ENCODE measurements around the gene PDE6C. TPM values are rescaled to one million over a fixed set of nuclear protein-coding genes. Genes with fewer than 3 reads are reported as not detected.

Gene PDE6C
- total and polyA plus RNA-seq, 12 donors = not detected

- Histone ChIP-seq H3K9me3 (replicated peaks in 1 of 3) (no peaks in the 10 kb centered on the region), H3K27ac (no peak overlapping the region), H3K4me3 (no peak overlapping the region), H3K27me3 (no peaks in the 10 kb centered on the region), H3K36me3 (replicated peaks in 1 of 2) (no peaks in the 10 kb centered on the region), H3K4me1 (replicated peaks in 1 of 2) (no peaks in the 10 kb centered on the region)
- no peak for DNase-seq
- intact Hi-C loops (cut with DNase I) = no loop called here
- TF ChIP-seq POLR2A (IDR thresholded peaks at IDR 0.05) = no peak
- no peak for TF ChIP-seq CTCF (IDR thresholded peaks at IDR 0.05)
- WGBS, 4 donors = 87 to 94% (median 93%) methylated on average over 9 to 18 of the region's 18 CpGs
Observed at GRCh38 chr10:93593749-93594148, 18.6 kb upstream of the PDE6C start.

GRCh38 chr10:93594518-93594917 lies 17.8 kb upstream of the PDE6C start:
- 87 to 91% (median 91%) methylated on average over 7 of the region's 7 CpGs for WGBS, 4 donors
- intact Hi-C loops (cut with DNase I) = no loop called here
- H3K4me3 ChIP-seq = no peak overlapping the region
- no peak overlapping the region for H3K27ac ChIP-seq
- TF ChIP-seq POLR2A (IDR thresholded peaks at IDR 0.05) = no peak
- TF ChIP-seq CTCF (IDR thresholded peaks at IDR 0.05) = no peak
- no peaks in the 10 kb centered on the region for H3K4me1 ChIP-seq (replicated peaks in 1 of 2)
- DNase-seq = no peak
- no peaks in the 10 kb centered on the region for H3K9me3 ChIP-seq (replicated peaks in 1 of 3)
- no peaks in the 10 kb centered on the region for H3K27me3 ChIP-seq
- H3K36me3 ChIP-seq (replicated peaks in 1 of 2) = no peaks in the 10 kb centered on the region

- no peak for DNase-seq
- intact Hi-C loops (cut with DNase I) = no loop called here
- Histone ChIP-seq H3K4me1 (replicated peaks in 1 of 2) (no peaks in the 10 kb centered on the region), H3K9me3 (replicated peaks in 1 of 3) (no peaks in the 10 kb centered on the region), H3K27me3 (no peaks in the 10 kb centered on the region), H3K4me3 (no peak overlapping the region), H3K36me3 (replicated peaks in 1 of 2) (no peaks in the 10 kb centered on the region), H3K27ac (no peak overlapping the region)
- TF ChIP-seq CTCF (IDR thresholded peaks at IDR 0.05) = no peak
- TF ChIP-seq POLR2A (IDR thresholded peaks at IDR 0.05) = no peak
- WGBS, 4 donors = 77 to 92% (median 84%) methylated on average over 4 to 5 of the region's 5 CpGs
Observed at GRCh38 chr10:93595378-93596161, 16.8 kb upstream of the PDE6C start.

GRCh38 chr10:93596539-93596938 lies 15.8 kb upstream of the PDE6C start:
- no peak for DNase-seq
- H3K27ac ChIP-seq = no peak overlapping the region
- WGBS, 4 donors = 80 to 94% (median 89%) methylated on average over 1 to 4 of the region's 4 CpGs
- H3K27me3 ChIP-seq = peaks cover 7% of the 10 kb centered on the region
- H3K4me1 ChIP-seq (replicated peaks in 1 of 2) = peaks cover 4 to 5% of the 10 kb centered on the region in 2 donors
- TF ChIP-seq CTCF (IDR thresholded peaks at IDR 0.05) (no peak), POLR2A (IDR thresholded peaks at IDR 0.05) (no peak)
- no peaks in the 10 kb centered on the region for H3K9me3 ChIP-seq (replicated peaks in 1 of 3)
- intact Hi-C loops (cut with DNase I) = no loop called here
- H3K4me3 ChIP-seq = no peak overlapping the region
- H3K36me3 ChIP-seq (replicated peaks in 1 of 2) = no peaks in the 10 kb centered on the region

All from adrenal gland (tissue), 12 donors.